Activated CD8-positive, alpha-beta memory T cell treated with anti-CD3 and anti-CD28 coated beads for 24 hours (primary cell): ENCODE data around the gene B3GNT5.

Experiments used
- DNase-seq: peaks from one replicate; pipeline ENCODE4 v3.0.0-alpha.2; 2020

Gene B3GNT5

GRCh38 chr3:183230826-183231225, 22.2 kb upstream of the B3GNT5 start:
- no peak for DNase-seq

DNA sequence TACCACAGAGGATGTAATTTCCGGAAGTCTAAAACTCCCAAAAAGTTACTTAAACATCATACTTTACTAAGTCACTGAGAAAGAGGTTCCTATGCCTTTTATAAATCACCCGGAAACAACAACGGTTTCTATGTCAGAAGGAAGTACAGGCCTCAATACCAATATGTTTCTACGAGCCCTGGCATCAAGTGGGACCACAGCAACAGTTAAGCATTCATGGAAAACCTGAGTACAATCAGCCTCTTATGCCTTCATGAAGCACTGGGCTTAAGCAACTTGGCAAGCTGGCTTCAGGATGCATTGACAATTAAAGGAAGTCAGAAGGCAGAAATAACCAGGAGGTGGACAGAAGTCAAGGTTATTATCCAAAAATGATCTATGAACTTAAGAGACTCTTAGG, 19.1 kb upstream of the B3GNT5 start:
- no peak for DNase-seq

DNA sequence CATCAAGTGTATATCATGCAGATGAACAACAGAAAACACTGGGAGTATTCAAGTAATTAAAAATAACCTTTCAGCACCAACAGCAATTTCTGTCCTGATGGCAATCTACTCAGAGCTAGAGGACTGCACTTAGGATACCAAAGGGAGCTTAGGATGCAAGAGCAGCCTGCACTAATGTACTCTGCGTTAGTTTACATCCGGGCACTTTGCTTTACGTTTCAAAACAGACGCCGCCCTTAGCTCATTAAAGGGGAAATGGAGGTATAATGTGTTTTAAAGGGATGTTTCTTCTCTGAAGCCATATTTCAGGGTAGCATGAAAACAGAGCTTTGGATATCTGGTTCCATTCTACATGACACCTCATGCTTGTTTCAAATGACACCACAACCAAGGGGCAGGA, 14.0 kb upstream of the B3GNT5 start:
- DNase-seq, result no peak

DNA sequence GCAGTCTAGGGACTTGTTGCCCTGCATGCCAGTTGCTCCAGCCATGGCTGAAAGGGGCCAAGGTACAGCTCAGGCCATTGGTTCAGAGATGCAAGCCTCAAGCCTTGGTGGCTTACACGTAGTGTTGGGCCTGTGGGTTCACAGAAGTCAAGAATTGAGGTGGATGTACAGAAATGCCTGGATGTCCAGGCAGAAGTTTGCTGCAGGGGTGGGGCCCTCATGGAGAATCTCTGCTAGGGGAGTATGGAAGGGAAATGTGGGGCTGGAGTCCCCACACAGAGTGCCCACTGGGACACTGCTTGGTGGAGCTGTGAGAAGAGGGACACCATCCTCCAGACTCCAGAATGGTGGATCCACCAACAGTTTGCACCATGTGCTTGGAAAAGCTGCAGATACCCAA, 10.6 kb upstream of the B3GNT5 start:
- no peak for DNase-seq

DNA sequence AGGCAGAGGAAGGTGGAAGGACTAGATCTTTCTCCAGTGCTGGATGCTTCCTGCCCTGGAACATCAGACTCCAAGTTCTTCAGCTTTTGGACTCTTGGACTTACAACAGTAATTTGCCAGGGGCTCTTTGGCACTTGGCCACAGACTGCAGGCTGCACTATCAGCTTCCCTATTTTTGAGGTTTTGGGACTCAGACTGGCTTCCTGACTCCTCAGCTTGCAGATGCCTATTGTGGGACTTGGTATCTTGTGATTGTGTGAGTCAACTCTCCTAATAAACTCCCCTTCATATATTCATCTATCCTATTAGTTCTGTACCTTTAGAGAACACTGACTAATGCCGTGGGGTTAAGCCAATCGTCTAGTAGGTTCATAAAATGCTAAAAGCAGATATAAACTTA, 8.8 kb upstream of the B3GNT5 start:
- DNase-seq, result no peak

DNA sequence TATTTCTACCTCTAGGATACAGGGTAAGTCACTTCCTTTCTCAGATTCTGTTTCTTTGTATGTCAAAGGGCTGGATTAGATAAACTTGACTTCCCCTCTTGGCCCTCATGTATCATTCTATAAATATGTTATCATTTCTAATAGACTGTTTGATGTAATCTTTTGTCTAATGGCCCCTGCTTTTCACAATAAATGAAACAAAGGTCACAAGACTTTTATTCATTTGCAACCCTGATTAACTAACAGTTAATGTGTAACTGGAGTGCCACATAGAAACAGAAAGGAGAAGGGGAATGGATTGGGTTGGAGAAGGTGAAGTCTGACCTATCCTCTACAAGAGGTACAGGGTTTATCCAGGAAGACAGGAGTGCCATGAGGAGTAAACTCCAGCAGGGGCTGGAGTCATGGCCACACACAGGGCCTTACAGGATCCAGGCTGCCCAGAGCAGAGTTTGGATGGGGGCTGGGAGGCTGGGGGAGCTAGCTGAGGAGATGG, 8.0 kb upstream of the B3GNT5 start:
- DNase-seq, result no peak

DNA sequence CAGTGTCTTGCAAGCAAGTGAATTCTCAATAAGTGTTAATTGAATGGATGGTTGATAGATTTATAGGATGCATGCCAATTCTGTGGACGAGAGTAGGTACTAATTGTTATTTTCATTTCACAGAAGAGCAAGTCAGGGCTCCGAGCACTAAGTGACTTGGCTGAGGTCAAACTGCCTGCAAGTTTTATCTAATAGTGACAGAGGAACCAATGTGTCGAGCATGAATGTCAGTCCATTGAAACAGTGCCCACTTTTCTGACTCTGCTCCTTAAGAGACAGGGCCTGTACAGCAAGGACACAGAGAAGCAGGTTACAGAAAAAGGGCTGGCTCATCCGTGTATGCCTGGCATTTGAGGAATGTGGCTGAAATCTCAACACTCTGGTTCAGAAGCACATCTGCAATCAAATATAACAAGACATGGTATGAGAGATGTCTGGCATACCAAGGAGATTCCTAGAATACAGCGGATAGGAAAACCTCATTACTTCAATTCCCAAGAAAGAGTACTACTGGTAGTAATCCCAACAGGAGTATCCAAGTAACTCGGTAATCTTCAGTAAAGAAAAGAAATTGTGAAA, 6.0 kb upstream of the B3GNT5 start:
- DNase-seq, result no peak

- no peak for DNase-seq
Observed at GRCh38 chr3:183249006-183249718, 3.9 kb upstream of the B3GNT5 start.

- DNase-seq, result no peak
Observed at GRCh38 chr3:183252118-183252782, 803 bp upstream of the B3GNT5 start.

- DNase-seq, result peak; percentile 78
Observed at GRCh38 chr3:183253528-183254486, 754 bp downstream of the B3GNT5 start.

- DNase-seq, result no peak
Observed at GRCh38 chr3:183254487-183255347, 1.7 kb downstream of the B3GNT5 start.

DNA sequence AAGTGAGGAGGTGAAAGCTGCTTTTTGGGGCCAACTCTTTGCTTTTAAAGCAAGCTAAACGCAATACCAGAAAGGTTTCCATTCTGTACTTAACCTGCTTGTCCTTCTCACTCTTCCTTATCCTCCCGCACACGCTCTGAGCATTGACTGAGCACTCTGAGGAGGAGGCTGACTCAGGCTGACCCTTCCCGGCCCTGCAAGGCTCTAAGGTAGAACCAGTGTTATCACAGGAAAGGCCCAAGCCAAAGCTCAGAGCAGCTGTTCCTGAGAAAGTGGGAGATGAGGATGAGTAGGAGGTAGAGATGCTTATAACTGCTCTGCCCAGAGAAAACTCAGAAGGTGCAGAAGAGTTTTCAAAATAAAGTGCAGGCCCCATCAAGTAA, 2.3 kb downstream of the B3GNT5 start:
- DNase-seq, result no peak

- no peak for DNase-seq
Observed at GRCh38 chr3:183259087-183259486, 6.0 kb downstream of the B3GNT5 start.

DNA sequence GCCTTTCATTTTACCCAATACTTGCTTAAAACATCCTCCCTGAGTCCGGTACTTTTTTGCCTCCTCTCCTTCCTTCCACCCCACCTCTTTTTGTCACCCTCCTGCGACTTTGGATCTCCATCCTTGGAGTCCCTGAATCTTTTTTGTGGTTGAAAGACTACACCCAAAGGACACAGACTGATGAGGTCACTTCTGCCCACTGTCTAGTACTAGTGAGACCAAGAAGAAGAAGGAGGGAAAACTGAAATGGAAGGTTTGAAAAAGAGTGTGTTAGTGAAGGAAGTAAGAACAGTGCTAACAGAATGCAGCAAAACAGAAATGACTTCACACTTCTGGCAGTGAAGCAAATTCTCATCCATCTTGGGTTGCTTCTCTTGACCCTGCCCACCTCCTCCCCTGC, 6.6 kb downstream of the B3GNT5 start:
- DNase-seq, result no peak

DNA sequence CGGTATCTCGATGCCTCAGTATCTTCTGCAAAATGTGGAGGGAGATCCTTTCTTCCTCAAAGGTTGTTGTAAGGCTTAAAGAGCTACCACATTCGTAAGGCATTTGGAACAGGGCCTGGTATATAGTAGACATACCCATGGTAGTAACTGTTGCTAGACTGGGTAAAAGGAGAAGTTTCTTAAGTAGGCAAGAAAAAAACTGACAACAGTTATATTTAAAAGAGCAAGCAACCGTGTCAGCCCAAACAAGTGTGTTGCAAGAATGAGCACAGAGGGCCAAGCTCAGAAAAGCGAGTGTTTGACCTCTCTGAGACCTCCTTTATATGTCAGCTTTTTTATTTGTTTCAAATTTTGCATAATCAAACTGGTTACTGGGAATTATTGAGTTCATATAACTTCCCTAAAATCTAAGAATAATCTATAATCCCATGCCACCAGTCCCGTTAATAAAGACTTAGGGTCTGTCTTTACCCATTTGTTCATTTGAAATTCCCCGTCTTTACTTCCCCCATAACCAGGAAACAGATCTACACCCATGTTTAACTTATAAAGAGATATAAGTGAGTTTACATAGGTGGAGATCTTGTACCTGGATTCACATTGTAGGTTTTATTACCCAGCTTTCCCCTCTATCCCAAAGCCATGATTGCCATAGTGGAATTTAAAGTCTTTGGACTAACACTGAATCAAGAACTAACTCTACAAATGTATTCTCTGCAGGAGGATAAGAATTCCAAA, 7.3 kb downstream of the B3GNT5 start:
- no peak for DNase-seq

DNA sequence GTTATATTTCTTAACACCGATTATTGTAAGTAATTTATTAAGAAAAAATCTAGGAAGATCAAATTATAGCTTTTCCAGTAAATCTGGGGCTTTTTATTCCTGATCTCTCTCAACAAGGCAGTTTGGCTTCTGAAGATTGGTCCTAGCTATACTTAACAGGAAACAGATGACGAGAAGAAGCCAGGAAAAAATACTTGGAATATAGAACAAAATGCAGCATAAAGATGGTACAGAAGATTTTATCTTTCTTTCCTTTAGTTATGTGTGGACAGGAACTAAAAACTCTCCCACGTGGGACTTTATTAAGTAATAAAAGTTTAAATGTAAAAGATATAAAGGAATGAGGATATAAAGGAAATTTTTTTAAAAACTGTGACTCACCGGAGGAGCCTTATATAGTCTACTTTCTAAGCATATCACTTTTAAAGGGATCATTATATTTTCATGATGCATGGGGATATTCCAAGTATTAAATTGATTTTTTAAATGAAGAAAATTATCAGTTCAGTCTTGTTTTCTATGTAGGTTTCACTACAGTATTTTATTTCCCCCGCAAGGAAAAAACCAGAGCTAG, 8.2 kb downstream of the B3GNT5 start:
- DNase-seq, result no peak

- DNase-seq, result no peak
Observed at GRCh38 chr3:183262875-183263378, 9.9 kb downstream of the B3GNT5 start.

DNA sequence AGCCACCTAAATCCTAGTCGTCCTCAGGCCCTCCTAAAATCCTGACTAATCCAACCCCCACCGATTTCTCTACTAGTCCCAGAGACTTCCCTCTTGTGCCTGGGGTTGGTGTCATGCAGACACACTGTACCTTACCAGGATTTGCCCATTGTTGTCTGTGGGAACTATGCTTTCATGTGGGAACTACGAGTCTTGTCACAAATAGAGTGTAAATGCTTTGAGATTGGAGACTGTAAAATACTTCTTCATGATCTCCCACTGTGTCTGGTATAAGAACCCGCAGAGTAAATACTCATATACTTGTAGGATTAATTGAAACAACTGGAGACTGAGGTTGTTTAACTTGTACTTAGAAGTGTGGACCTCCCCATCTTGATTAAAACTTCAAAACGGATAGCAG, 11.2 kb downstream of the B3GNT5 start:
- no peak for DNase-seq

DNA sequence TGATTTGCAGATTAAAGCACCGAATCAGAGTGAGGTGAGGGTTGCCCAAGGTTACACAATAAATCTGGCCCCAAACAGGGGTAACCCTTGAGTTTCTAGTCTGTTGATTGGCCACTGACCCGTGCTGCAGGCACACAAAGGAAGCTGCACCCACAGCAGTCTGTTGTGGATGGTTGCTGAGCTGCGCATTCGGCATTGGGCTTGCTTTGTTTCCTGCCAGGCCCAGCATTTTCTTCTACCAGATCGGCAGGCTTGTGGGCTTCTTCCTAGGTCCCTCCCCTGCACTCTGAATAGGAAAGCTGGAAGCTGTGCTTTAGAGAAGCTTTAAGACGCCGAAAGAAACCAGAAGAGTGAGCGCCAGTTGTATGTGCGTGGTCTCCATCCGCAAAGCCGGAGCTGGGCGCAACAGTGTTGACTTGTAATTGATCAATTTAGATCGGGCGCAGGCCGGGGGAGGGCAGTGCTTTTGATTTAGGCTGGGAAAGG, 12.1 kb downstream of the B3GNT5 start:
- DNase-seq, result no peak

DNA sequence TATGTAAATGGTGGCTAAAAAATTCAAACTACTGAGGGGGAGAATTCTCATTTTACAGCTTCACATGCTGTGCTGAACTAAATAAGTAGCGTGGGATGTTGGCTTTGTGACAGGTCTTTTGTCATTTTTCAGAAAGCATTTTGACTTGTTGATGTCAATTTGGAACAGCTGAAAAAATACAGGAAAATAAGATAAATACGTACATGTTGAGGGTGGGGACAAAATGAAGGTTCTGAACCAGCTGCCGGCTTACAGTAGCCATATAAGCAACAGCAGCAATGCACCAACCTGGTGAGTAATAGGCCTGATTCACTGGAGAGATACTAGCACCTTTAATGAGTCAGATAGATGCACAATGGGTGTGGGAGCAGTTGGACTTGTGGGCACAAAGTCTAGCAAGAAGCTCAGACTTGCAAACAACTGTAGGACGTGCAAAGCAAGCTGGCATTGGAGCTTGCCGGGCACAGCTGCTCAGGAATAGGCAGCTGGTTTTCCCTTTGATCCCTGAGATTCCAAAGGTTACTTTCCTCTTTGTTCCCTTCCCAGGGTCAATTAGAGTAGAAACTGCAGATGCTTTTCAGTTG, 12.9 kb downstream of the B3GNT5 start:
- DNase-seq, result peak; percentile 68
